Embryonic facial prominence (tissue), 1 donor: Measurements from ENCODE around the gene ATXN1.

Source experiments
- DNase-seq: peaks from one replicate; pipeline ENCODE4 v3.0.0-alpha.2; 2016; ENCODE audit errors: extremely low spot score

Gene ATXN1

DNA sequence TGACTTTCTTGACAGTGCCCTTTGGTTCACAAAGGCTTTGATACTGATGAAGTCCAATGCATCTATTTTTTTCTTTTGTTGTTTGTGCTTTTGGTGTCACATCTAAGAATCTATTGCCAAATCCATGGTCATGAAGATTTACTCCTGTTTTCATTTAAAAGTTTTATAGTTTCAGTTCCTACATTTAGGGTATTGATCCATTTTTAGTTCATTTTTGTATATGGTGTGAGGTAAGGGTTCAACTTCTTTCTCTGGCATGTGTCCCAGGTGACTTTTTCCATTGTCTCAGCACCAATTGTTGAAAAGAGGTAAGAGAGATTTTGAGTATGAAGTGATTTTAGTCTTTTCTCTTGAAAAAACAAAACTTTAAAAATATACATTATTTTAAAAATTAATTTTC lies 262.3 kb downstream of the ATXN1 start:
- no peak for DNase-seq

DNA sequence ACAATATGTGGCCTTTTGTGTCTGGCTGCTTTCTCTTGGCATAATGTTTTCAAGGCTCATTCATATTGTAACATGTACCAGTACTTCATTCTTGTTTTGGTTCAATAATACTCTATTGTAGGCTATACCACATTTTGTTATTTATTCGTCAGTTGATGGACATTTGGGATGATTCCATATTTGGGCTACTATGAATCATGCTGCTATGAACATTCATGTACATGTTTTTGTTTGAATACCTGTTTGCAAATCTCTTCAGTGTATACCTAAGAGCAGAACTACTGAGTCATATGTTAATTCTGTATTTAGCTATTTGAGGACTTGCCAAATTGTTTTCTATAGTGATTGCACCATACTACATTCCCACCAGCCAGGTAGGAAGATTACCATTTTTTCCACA lies 263.0 kb downstream of the ATXN1 start:
- DNase-seq, result no peak

DNA sequence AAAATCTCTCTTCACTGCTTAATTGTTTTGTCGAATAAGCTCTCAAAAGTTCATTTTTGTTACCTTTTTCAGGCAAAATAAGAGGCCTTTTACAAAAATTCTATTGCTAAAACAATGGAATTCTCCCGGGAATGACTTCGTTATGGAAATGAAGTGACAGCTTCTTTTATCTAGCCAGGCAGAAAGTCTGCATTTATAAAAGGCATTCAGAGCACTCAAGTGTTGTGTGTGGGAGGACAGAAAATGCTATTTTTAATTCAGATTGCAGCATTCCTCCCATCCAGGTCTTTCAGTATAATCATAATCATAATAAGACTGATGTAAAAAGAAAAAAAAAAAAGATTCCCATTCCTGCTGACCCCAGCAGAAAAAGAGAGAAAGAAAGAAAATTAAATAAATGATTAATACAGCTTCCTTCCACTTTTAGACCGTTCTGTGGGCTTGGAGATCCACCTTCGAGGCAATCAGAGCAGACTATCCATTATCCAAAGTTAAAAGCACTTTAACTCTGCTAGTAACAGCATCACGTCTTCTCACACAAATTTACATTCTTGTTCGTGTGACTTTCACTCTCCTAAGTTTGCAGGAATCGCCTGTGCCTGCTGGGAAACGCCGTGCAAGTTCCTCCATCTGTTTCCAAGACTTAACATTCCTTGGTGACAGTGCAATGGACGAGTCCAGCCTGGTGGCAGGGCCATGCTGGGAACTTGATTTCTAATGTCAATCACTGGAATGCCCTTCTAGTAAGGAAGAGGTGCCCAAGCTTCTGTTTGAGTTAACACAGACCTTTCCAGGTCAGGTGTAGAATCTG lies 264.1 kb downstream of the ATXN1 start:
- no peak for DNase-seq

- no peak for DNase-seq
Measured at GRCh38 chr6:16496210-16496609, 265.1 kb downstream of the ATXN1 start.

- DNase-seq, result no peak
Measured at GRCh38 chr6:16494793-16495192, 266.5 kb downstream of the ATXN1 start.

- no peak for DNase-seq
Measured at GRCh38 chr6:16493802-16494201, 267.5 kb downstream of the ATXN1 start.

GRCh38 chr6:16493112-16493511 lies 268.1 kb downstream of the ATXN1 start:
- DNase-seq, result no peak

- no peak for DNase-seq
Measured at GRCh38 chr6:16491666-16492313, 269.5 kb downstream of the ATXN1 start.

DNA sequence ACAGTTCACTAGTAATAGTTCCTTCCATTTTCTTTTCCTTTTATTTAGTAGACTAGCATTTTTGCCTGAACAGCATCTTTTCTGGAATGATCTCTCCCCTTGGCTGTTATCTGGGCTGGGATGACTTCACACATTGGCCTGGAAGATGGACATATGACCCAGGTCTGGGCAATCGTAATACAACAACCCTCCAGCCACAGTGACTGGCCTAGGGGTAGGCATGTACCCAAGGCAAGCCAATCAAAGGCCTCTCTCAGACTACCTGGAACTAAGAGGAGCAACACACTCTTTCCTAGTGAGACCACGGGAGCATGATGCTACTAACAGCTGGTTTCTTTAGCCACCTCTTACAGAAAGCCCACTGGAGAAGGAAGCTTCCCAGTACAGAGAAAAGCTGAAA lies 270.6 kb downstream of the ATXN1 start:
- DNase-seq, result no peak

GRCh38 chr6:16488813-16489212 lies 272.4 kb downstream of the ATXN1 start:
- DNase-seq, result no peak

GRCh38 chr6:16487996-16488674 lies 273.1 kb downstream of the ATXN1 start:
- DNase-seq, result no peak

GRCh38 chr6:16486661-16487060 lies 274.6 kb downstream of the ATXN1 start:
- no peak for DNase-seq

GRCh38 chr6:16483315-16483875 lies 277.9 kb downstream of the ATXN1 start:
- no peak for DNase-seq

DNA sequence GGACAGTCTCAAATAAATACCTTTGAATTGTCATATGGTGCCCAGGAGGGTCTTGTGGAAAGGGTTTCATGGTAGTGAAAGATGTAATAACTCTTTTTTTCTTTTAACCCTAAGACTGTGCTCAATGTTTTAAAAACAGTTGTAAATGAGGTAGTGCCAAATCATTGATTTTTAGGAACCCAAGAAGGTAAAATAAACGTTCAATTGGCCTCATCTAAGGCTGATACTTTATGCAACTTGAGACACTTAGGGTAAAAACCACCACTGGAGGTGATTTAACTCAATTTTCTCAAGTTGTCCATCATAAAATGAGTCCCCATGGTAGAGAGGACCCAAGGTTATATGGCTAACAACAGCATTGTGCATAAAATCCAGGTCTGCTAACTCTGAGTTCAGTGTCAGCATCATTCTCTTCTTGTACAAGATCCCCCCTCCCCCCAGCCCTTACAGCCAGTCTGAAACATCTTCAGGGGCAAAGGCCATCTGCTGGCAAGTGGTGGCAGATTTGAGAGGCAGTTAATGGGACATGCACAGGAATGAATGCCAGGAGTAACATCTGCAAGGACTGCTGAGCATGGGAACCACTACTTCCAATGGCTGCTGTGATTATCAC lies 278.5 kb downstream of the ATXN1 start:
- no peak for DNase-seq

DNA sequence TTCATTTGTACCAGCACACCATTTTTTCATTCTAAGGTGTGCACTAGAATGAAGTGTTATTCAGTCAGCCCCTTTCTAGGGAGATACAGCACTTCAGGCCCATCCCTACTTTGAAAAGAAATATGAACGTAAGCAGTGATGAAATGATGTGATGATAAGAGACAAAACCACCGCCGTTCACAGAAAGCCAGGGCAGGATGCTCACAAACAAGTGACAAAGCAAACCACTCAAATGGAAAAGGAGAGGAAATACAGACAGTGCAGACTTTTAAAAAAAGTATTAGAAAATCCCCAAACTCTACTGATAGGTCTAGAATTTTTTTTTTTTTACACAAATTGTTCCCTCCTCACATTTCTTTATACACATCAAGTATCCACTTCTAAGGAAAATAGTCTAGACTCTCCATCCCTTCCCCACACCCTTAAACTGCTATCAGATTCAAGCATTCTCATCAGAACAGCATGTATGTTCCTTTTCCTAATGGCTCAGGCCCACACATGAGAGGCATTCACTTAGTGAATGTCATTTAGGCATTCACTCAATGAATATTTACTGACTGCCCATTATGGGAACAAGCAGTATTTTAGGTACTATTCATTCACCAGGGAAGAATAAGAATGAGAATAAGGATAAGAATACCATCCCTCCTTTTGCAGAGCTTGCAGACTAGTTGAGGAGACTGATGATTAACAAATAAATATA lies 279.4 kb downstream of the ATXN1 start:
- DNase-seq, result no peak

DNA sequence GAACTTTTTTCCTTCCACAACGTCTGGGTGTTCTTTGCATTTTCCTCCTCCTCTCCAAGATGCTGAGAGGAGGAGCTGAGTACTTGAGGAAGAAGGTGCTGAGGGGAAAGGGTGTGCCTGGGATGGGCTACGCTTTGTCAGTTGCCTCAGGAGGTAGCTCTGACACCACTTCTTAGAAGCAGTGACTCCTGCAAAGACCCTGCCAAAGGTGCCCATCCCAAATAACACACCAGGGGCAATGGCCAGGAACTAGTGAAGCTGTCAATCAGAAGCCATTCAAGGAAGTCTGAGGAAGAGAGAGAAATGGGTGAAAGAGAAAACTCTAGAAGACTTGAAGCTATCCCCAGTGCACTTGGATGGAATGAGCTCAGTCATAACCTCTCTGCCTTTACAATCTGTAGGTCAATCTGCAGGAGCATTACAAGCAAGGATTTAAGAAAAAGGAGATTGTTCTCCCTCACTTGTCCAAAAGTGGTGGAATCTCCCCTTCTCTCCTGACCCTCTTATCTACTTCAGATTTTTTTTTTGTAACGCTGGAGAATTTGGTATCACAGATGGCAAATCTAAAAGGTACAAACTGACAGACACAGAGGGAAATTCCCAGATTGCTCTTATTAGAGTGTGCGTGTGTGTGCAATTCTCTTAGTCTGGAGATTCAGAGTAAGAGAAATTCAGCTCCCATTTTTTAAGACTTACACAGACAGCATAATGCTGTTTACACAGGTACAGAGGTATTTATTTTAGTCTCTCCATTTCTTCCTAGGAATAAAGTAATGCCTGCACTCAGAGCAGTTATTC lies 280.3 kb downstream of the ATXN1 start:
- no peak for DNase-seq

DNA sequence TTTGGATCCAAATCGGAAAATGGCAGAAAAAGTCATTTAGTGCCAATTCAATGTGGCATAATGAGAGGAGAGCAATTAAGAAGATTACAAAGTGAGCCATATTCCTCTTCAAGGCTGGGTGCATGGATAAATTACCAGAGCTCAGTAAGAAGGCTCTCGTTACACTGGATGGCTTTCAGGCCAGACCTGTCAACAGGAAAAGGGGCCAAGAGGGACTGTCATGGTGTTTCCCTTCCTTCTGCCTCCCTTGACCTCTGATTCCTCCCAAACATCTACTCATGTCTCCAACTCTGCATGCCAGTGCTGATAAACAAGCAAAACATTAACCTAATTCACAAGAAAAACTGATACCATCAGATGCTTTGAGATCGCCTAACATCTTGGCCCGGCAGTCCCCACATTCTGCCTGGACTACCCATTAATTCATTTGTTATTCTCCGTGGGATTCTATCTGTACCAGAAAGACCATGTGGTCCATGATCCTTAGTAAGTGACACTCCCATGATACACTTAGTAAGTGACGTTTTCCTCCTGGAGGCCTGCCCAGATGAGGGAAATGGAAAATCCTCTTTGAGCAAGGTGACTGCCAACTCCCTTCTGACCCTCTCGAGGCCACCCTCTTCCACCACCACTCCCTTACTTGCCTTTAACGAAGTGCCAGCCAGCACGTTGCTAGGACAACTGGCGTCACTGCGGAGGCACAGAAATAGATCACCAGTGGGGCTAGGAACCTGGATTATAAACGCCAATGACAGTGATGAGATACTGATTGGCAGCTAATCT lies 283.7 kb downstream of the ATXN1 start:
- DNase-seq, result no peak

DNA sequence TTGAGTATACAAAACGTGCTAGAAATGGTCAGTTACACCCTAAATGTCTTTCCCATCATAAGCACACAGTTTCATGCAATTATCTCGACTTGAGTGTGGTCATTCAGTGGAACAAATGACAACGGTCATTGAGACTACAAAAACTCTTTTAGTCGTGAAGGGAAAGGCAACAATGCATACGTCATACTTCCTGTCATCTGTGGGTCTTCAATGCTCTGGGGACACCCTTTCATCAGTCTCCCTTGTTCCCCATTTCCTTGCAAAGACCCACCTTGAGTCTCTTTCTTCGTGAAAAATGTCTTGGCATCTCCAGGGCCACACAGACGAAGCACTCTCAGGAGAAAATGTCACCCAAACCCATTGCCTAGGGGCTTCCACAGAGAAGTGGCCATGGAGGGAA lies 284.4 kb downstream of the ATXN1 start:
- no peak for DNase-seq

DNA sequence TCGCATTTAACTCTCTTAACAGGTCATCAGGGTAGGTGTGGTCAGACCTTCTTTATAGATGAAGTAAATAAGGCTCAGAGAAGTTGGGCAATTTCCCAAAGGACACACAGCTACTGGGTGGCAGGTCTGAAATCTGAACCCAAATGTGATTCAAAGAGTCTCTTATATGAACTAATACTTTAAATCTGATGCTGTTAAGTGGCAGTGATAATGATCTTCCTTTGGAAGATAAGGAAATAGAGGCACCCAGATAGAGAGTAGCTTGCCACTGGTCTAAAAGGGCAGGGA lies 285.8 kb downstream of the ATXN1 start:
- no peak for DNase-seq
